GM21825 (cell line): ENCODE data around the gene CRIM1.

Experiments used
- ATAC-seq: cut with Tn5 transposase; IDR thresholded peaks from one replicate; pipeline ENCODE4 v1.9.1; 2021; ENCODE audit warnings: mild to moderate bottlenecking, moderate library complexity; ENCODE audit not compliant: unreplicated experiment

The CRIM1 gene

GRCh38 chr2:36541891-36542595, 186.5 kb downstream of the CRIM1 start:
- no peak for ATAC-seq

DNA sequence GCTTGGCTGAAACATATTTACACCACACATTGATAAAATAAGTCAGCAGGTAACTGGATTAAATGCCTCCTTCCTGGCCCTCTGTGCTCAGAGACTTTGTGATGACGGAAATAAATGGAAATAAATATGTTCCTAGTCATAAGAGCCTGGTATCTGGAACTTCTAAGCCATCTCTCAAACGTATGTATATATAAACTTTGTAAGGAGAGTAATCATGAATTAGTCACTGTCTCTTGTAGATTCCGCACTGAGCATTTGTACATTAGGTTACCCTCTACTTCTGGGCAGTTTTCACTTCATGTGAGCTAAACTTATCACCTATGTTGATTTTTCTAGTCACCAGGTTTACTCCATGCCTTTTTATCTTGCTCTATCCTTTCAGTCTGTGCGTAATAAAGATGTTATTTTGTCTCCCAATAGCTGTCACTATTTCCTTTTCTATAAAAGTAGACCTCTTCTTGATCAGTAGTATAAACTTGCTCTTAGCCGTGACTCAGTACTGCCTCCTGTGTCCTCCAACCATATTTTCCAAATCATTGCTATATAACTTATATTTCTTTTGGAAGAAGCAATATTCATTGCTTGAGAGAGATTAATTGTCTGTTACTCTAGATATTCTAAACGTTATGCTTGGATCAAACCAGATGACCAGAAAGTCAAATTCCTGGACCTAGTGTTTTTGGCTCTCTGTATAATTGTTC, 189.2 kb downstream of the CRIM1 start:
- ATAC-seq, result no peak

GRCh38 chr2:36545871-36546416, 190.4 kb downstream of the CRIM1 start:
- no peak for ATAC-seq

DNA sequence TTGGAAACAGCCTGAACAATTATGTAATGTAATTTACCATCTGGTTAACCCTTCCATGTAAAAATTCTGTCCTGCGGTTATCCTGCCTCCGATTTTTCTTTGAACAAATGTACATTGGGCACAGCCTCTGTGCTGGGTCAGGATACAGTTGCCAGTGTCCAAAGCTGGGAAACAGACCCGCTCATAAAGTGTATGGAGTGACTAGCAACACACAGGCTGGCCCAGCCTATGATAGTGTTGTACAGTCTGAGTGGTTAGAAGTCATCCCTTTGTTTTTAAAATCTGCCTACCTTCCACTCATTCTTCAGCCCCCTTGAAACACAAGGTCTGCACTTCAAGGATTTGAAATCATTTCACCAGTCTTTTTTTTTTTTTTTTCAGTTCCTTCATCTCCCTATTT, 192.3 kb downstream of the CRIM1 start:
- no peak for ATAC-seq

GRCh38 chr2:36549165-36549574, 193.6 kb downstream of the CRIM1 start:
- ATAC-seq, result no peak

- no peak for ATAC-seq
Measured at GRCh38 chr2:36550006-36550405, 194.4 kb downstream of the CRIM1 start.

DNA sequence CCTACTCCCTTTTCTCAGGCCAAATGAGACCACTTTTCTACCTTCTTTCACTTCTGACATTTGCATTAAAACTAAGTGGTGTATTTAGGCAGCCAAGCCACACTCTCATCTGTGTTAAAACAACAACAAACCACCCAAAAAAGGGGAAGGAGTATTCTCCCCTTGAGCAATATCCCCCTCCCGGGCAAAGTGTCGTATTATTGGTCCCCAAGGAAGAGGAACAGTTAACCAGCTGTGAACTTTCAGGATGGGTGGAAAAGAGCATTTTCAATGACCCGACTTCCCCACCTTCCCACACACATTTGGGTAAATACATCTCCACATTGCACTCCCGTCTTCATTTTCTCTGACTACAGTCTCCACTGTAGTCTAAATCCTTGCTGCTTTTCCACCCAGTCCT, 198.1 kb downstream of the CRIM1 start:
- ATAC-seq, result no peak

- no peak for ATAC-seq
Measured at GRCh38 chr2:36554531-36554930, 199.0 kb downstream of the CRIM1 start.

DNA sequence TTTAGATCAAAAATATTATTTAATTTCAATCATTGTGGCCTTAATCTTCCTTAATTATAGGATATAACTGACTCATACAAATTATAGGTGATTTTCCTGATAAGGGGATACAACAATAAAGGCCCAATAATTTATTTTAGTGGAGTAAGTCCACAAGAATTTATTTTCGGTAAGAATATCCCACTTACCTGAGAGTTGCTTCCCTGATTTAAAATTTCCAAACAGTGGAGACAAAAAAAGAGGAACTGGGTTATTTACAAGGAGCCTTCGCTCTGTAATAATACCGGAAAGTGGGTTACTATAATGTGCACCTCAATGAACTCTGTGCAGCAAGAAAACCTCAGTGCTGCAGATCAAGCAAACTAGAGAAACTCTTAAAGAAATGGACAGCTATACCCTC, 200.2 kb downstream of the CRIM1 start:
- no peak for ATAC-seq

GRCh38 chr2:36556842-36557241, 201.3 kb downstream of the CRIM1 start:
- no peak for ATAC-seq

- no peak for ATAC-seq
Measured at GRCh38 chr2:36559221-36559942, 203.8 kb downstream of the CRIM1 start.

DNA sequence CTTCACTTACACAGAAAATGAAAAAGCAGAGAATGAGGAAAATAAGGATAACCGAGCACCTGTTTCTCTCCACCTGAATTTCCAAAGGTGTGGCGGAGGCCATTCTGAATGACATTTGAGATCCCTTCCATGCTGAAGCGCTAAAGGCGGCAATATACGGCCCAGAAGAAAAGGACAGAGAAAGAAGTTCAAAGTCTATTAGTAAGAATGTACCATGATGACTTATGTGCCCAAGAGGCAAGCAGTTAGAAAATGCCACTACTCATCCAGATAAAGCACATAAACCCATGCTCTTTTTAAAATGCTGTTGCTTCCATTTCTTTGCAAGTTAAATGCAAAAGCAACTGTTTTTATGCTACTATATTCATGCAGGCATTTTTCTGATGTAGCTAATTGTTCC, 205.1 kb downstream of the CRIM1 start:
- ATAC-seq, result no peak

GRCh38 chr2:36561237-36561944, 205.8 kb downstream of the CRIM1 start:
- no peak for ATAC-seq

GRCh38 chr2:36562240-36562639, 206.7 kb downstream of the CRIM1 start:
- ATAC-seq, result no peak

DNA sequence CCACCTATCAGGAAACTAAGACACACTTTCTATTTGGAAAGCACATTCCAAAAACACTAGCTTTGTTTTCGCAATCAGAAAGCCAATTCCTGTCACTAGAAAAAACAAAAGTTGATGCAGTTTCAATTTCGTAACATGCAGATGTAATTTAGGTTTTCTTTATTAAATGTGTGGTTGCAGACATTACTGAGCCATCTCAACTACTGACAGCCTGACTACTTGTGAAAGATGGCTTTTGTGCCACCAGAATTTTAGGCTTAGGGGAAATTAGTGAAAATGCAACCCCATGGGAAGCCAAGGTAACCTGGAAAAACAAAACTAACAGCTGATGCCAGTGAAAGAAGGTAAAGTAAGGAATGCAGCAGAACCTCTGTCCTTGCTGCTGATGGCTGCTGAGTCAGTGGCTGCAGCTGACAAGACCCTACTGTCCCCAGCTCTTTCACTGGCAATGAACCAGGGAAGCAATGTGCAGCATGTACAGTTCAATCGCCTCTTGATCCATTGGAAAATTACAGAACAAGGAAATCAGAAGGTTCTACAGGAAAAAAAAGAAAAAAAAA, 207.5 kb downstream of the CRIM1 start:
- no peak for ATAC-seq

DNA sequence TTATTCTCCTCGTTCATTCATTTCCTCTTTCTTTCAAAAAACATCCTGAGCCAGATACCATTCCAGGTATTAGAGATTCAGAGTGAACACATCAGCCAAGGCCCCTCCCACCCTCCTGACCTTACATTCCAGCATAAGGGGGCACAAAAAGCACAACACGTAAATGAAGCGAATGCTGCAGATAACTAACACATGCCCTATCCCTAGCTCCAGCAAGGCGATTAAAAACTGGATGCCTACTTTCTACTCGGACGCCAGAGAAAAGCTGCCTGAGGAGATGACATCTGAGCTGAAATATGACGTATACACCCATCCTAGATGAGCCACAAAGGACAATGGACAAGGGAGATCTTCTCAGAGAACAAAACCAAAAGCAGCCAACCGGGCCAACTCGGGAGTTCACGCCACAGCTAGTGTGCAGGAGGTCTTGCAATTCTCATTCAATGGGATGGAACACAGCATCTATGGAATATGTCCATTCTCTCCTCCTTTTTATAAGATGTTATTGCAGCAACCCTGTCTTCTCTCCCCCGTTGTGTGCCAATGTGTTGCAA, 208.9 kb downstream of the CRIM1 start:
- no peak for ATAC-seq

DNA sequence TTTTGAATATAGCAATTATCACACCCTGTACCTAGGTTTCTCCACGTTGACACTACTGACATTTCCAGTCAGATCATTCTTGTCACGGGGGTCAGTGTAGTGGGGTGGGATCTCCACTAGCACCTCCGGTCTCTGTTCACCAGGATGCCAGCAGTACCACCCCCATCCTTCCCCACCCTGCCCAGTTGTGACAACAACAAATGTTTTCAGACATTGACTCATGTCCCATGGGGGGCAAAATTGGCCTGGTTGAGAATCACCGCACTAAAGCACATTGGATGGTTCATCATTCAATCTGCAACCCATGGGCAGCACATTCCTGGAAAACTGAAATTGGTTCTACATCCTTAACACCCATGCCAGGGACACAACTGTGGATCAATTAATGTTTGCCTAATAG, 210.1 kb downstream of the CRIM1 start:
- ATAC-seq, result no peak

GRCh38 chr2:36566887-36567286, 211.3 kb downstream of the CRIM1 start:
- no peak for ATAC-seq

DNA sequence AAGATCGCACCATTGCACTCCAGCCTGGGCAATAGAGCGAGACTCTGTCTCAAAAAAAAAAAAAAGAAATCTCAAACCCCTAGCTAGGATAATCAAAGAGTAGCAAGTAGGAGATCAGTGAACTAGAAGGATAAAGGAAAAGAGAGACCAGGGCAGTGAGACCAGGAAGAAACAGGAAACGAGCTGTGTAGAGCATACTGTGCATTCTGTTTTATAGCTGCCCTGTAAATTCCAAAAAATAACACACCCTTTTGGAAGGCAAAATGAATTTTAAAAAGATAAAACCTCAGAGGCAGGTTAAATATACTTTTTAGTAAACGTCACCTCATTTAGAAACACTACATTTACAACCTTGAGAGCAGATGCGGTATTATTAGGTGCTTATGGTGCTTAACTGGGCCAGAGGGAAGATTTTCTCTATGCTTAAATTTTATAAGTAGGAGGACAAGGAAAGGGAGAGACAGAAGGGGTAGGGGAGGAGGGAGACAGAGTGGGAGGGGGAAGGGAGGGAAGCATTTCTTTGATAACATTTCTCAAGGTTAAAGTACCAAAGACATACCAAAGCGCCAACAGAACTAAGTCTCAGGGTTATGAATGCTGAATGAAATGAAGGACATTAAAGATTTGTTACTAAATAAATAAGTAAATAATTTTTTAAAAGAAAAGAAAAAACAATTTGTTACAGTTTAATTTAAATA, 212.3 kb downstream of the CRIM1 start:
- no peak for ATAC-seq
